Measurements from ENCODE around the gene OR7A5. TPM values are rescaled to one million over a fixed set of nuclear protein-coding genes. Genes with fewer than 3 reads are reported as not detected.

The OR7A5 gene
- total and polyA plus RNA-seq, 8 donors = not detected

DNA sequence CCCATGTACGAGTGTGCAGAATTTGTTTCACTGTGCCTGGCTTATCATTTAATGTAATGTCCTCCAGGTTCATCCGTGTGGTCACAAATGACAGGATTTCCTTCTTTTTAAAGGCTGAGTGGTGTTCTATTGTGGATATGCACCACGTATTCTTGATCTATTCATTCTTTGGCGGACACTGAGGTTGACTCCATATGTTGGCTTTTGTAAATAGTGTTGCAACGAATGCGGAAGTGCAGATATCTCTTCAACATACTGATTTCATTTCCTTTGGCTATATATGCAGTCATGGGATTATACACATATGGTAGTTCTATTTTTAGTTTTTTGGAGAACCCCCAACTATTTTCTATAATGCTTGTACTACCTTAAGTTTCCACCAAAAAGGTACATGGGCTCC is 13.0 kb downstream of the OR7A5 start:
- Histone ChIP-seq H3K9me3 (no peaks in the 10 kb centered on the region), H3K4me3 (no peak overlapping the region), H3K36me3 (no peaks in the 10 kb centered on the region), H3K4me1 (no peaks in the 10 kb centered on the region), H3K27ac (no peak overlapping the region), H3K27me3 (peaks cover 0 to 27% of the 10 kb centered on the region in 2 donors)
- TF ChIP-seq, protein P1, sequence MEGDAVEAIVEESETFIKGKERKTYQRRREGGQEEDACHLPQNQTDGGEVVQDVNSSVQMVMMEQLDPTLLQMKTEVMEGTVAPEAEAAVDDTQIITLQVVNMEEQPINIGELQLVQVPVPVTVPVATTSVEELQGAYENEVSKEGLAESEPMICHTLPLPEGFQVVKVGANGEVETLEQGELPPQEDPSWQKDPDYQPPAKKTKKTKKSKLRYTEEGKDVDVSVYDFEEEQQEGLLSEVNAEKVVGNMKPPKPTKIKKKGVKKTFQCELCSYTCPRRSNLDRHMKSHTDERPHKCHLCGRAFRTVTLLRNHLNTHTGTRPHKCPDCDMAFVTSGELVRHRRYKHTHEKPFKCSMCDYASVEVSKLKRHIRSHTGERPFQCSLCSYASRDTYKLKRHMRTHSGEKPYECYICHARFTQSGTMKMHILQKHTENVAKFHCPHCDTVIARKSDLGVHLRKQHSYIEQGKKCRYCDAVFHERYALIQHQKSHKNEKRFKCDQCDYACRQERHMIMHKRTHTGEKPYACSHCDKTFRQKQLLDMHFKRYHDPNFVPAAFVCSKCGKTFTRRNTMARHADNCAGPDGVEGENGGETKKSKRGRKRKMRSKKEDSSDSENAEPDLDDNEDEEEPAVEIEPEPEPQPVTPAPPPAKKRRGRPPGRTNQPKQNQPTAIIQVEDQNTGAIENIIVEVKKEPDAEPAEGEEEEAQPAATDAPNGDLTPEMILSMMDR (IDR thresholded peaks at IDR 0.05) = no peak
- DNase-seq (no peak), ATAC-seq (no peak)
- intact Hi-C loops (cut with DNase I) = no loop called here

DNA sequence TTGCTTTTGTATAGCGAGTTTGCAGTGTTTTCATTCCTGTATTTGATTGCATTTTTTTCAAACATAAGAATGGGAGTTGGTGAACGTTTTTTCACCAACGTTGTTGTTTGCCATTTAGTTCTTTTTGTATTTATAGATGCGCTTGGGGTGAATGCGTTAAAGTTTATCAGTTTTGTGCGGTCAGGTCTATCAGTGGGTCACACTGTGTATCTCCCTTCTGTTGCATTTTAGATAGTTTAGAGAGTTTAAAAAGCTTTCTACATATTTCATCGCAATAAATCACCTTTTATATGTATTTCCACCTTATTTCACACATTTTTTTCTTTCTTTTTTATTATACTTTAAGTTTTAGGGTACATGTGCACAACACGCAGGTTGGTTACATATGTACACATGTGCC is 16.4 kb downstream of the OR7A5 start:
- Histone ChIP-seq H3K4me3 (no peak overlapping the region), H3K4me1 (no peaks in the 10 kb centered on the region), H3K9me3 (no peaks in the 10 kb centered on the region), H3K36me3 (no peaks in the 10 kb centered on the region), H3K27me3 (peaks cover 0 to 7% of the 10 kb centered on the region in 2 donors), H3K27ac (no peak overlapping the region)
- TF ChIP-seq, protein P1 (IDR thresholded peaks at IDR 0.05) = no peak
- ATAC-seq = no peak
- DNase-seq = no peak
- intact Hi-C loops (cut with DNase I) = no loop called here

DNA sequence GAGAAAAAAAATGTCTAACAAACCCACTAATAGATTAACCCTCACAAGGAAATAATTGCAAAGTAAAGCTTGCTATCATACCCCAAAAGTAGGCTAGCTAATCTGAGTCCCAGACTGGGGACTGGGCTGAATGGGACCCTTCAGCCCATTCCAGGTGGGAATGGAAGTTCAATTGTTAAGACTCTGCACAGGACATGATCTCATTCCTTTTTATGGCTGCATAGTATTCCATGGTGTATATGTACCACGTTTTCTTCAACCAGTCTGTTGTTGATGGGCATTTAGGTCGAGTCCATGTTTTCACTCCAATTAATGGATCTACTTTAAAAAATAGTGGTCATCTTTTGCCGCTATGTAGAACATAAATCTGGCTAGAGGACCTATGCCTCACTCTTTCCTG is 17.9 kb downstream of the OR7A5 start:
- Histone ChIP-seq H3K27me3 (no peaks in the 10 kb centered on the region), H3K9me3 (no peaks in the 10 kb centered on the region), H3K27ac (no peak overlapping the region), H3K4me3 (no peak overlapping the region), H3K36me3 (no peaks in the 10 kb centered on the region), H3K4me1 (no peaks in the 10 kb centered on the region)
- ATAC-seq (no peak), DNase-seq (no peak)
- TF ChIP-seq, protein P1 (IDR thresholded peaks at IDR 0.05) = no peak
- intact Hi-C loops (cut with DNase I) = no loop called here

DNA sequence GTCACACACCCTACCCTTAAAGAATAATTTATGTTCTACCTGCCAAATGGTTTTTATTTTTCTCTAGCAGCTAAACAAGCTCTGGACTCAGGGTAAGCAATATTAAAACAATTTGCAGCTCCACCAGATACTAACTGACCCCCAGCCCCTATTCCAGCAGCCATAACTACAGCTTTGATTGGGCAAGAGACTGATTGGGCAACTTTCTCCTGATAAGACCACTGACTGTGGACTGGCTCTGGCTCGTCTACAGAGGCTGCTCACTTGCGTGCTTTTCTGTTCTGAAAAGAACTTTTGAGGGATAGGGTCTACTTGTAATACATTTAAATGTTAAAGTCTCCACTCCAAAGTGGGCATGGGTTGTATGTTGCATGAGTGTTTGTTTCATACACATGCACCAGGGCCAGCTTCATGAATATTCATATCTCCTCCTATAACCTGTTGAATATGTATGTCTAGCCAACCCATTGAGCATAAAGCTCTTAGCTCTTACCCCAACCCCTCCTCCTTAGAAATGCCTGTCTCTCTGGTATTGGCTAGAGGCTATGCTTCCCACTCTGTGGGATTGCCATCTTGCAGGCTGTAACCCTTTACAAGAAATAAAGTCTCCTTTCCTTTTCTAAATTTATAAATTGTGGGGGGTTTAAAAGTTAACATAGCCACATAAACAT is 19.9 kb downstream of the OR7A5 start:
- H3K4me3 ChIP-seq = no peak overlapping the region
- DNase-seq = peak in 1 of 4 donors; percentile 10
- H3K27me3 ChIP-seq = no peaks in the 10 kb centered on the region
- H3K27ac ChIP-seq = no peak overlapping the region
- no peaks in the 10 kb centered on the region for H3K36me3 ChIP-seq
- ATAC-seq = no peak
- intact Hi-C loops (cut with DNase I) = no loop called here
- TF ChIP-seq, protein P1 (IDR thresholded peaks at IDR 0.05) = no peak
- H3K9me3 ChIP-seq = no peaks in the 10 kb centered on the region
- H3K4me1 ChIP-seq = no peaks in the 10 kb centered on the region

DNA sequence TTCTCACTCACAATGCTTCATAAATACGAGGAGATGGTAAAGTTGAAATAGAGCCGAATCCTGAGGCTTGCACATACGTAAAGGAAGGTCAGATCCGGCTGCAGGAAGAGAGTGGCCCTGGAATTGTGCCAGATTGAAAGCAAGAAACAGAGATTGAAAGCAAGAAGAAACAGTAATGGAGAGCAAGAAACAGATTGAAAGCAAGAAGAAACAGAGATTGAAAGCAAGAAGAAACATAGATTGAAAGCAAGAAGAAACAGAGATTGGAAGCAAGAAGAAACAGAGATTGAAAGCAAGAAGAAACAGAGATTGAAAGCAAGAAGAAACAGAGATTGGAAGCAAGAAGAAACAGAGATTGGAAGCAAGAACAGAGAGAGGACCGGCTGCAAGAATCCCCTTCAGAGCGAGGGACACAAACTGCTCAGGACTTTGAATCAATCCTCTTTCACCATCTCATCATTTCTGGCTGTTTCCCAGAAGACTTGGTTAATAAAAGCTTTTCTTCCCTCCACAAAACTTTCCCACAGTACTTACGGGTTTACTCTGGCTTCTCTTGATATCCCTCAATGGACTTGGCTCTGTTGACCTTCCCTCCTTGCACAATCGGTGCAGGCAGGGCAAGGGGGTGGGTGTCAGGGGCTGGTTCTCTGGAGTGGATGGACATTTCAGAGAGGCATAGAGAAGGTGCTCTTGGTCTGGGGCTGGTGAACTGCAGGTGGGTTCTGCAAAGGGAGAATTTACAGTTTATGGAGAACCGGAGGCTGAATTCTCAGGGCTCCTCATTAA is 25.5 kb downstream of the OR7A5 start:
- intact Hi-C loops (cut with DNase I) = no loop called here
- no peak overlapping the region for H3K4me3 ChIP-seq
- no peak for DNase-seq
- H3K4me1 ChIP-seq = no peaks in the 10 kb centered on the region
- peak; percentile 84 for ATAC-seq
- H3K36me3 ChIP-seq = no peaks in the 10 kb centered on the region
- no peaks in the 10 kb centered on the region for H3K9me3 ChIP-seq
- H3K27me3 ChIP-seq = no peaks in the 10 kb centered on the region
- TF ChIP-seq, protein P1 (IDR thresholded peaks at IDR 0.05) = no peak
- no peak overlapping the region for H3K27ac ChIP-seq
